ENCODE data around the gene PLD1.
"Not testable (repeated sequence)": the region's sequence is repeated elsewhere in the genome, so short reads cannot be mapped to it uniquely, and the experiment has no call there.

The PLD1 gene

GRCh38 chr3:171694888-171695287 is 115.4 kb downstream of the PLD1 start:
- no peak for DNase-seq (ENCODE audit: low read depth)
- no peak overlapping the region for H3K4me3 ChIP-seq (replicated peaks; ENCODE audit: low read depth, low read length)
- TF ChIP-seq CTCF (IDR thresholded peaks at IDR 0.05; ENCODE audit: low read length, missing control alignments): no peak

GRCh38 chr3:171692551-171692950 is 117.7 kb downstream of the PLD1 start:
- DNase-seq (ENCODE audit: low read depth): not testable (repeated sequence)

GRCh38 chr3:171691485-171691884 is 118.8 kb downstream of the PLD1 start:
- H3K4me3 ChIP-seq (replicated peaks; ENCODE audit: low read depth, low read length): no peak overlapping the region
- no peak for TF ChIP-seq CTCF (IDR thresholded peaks at IDR 0.05; ENCODE audit: low read length, missing control alignments)
- no peak for DNase-seq (ENCODE audit: low read depth)

More at GRCh38 chr3:171692551-171692950, 117.7 kb downstream of the PLD1 start:
- H3K4me3 ChIP-seq (replicated peaks; ENCODE audit: low read depth, low read length): not testable (repeated sequence)

GRCh38 chr3:171690281-171690680 is 120.0 kb downstream of the PLD1 start:
- DNase-seq (ENCODE audit: low read depth): no peak
- no peak overlapping the region for H3K4me3 ChIP-seq (replicated peaks; ENCODE audit: low read depth, low read length)
- no peak for TF ChIP-seq CTCF (IDR thresholded peaks at IDR 0.05; ENCODE audit: low read length, missing control alignments)

GRCh38 chr3:171688593-171688992 is 121.7 kb downstream of the PLD1 start:
- H3K4me3 ChIP-seq (replicated peaks; ENCODE audit: low read depth, low read length): no peak overlapping the region
- TF ChIP-seq CTCF (IDR thresholded peaks at IDR 0.05; ENCODE audit: low read length, missing control alignments): no peak
- no peak for DNase-seq (ENCODE audit: low read depth)

GRCh38 chr3:171688002-171688401 is 122.3 kb downstream of the PLD1 start:
- DNase-seq (ENCODE audit: low read depth): no peak
- no peak overlapping the region for H3K4me3 ChIP-seq (replicated peaks; ENCODE audit: low read depth, low read length)
- no peak for TF ChIP-seq CTCF (IDR thresholded peaks at IDR 0.05; ENCODE audit: low read length, missing control alignments)

GRCh38 chr3:171687581-171687980 is 122.7 kb downstream of the PLD1 start:
- TF ChIP-seq CTCF (IDR thresholded peaks at IDR 0.05; ENCODE audit: low read length, missing control alignments): no peak
- H3K4me3 ChIP-seq (replicated peaks; ENCODE audit: low read depth, low read length): no peak overlapping the region
- no peak for DNase-seq (ENCODE audit: low read depth)

Data from fibroblast of pulmonary artery (primary cell).